GM12892 (cell line): Measurements from ENCODE around the gene HMGXB3.

Source experiments
- POLR2A ChIP-seq: IDR thresholded peaks from 2 replicates; pipeline ENCODE4 v1.6.1; 2011; ENCODE audit warnings: low read depth, low read length, control low read depth
- TAF1 ChIP-seq: IDR thresholded peaks from 2 replicates; pipeline ENCODE4 v1.6.1; 2011; ENCODE audit warnings: low read depth, mild to moderate bottlenecking, control low read depth, low read length, borderline replicate concordance

GRCh38 chr5:150057511-150057910 is 57.0 kb downstream of the HMGXB3 start:
- TF ChIP-seq POLR2A (no peak), TAF1 (no peak)
